HTERT RPE-1 (cell line): ENCODE data around the gene SCUBE1.

ENCODE experiments used
- in situ Hi-C: fragments of 300-500 bp; cut with MboI; formaldehyde crosslinking; loops from 4 replicates; pipeline ENCODE4 v1.14.3; 2020; ENCODE audit warnings: low sequenced_read_pairs

Gene SCUBE1

GRCh38 chr22:43226377-43227238, 116.6 kb downstream of the SCUBE1 start:
- in situ Hi-C loops: no loop called here

GRCh38 chr22:43225609-43226008, 117.6 kb downstream of the SCUBE1 start:
- in situ Hi-C loops: no loop called here

- in situ Hi-C loops: no loop called here
Observed at GRCh38 chr22:43222987-43223386, 120.2 kb downstream of the SCUBE1 start.

GRCh38 chr22:43222262-43222661, 120.9 kb downstream of the SCUBE1 start:
- in situ Hi-C loops: no loop called here

GRCh38 chr22:43220625-43221380, 122.4 kb downstream of the SCUBE1 start:
- in situ Hi-C loops: no loop called here

GRCh38 chr22:43218786-43219185, 124.4 kb downstream of the SCUBE1 start:
- in situ Hi-C loops: no loop called here

- in situ Hi-C loops: no loop called here
Observed at GRCh38 chr22:43217285-43218030, 125.7 kb downstream of the SCUBE1 start.

GRCh38 chr22:43216738-43217137, 126.4 kb downstream of the SCUBE1 start:
- in situ Hi-C loops: no loop called here

GRCh38 chr22:43213962-43214361, 129.2 kb downstream of the SCUBE1 start:
- in situ Hi-C loops: no loop called here

GRCh38 chr22:43213051-43213450, 130.1 kb downstream of the SCUBE1 start:
- in situ Hi-C loops: no loop called here

- in situ Hi-C loops: no loop called here
Observed at GRCh38 chr22:43212434-43212952, 130.7 kb downstream of the SCUBE1 start.

- in situ Hi-C loops: no loop called here
Observed at GRCh38 chr22:43211941-43212433, 131.2 kb downstream of the SCUBE1 start.

GRCh38 chr22:43210631-43211515, 132.3 kb downstream of the SCUBE1 start:
- in situ Hi-C loops: no loop called here

GRCh38 chr22:43209971-43210370, 133.2 kb downstream of the SCUBE1 start:
- in situ Hi-C loops: no loop called here

GRCh38 chr22:43209523-43209890, 133.7 kb downstream of the SCUBE1 start:
- in situ Hi-C loops: no loop called here

GRCh38 chr22:43208703-43209522, 134.3 kb downstream of the SCUBE1 start:
- in situ Hi-C loops: no loop called here

GRCh38 chr22:43207849-43208702, 135.1 kb downstream of the SCUBE1 start:
- in situ Hi-C loops: no loop called here

GRCh38 chr22:43207386-43207785, 135.8 kb downstream of the SCUBE1 start:
- in situ Hi-C loops: no loop called here
